ENCODE measurements around the gene NBEA. TPM values are rescaled to one million over a fixed set of nuclear protein-coding genes. Genes with fewer than 3 reads are reported as not detected.

NBEA gene
- total RNA-seq, 1 experiment from 2014 or later = 4.1 TPM

DNA sequence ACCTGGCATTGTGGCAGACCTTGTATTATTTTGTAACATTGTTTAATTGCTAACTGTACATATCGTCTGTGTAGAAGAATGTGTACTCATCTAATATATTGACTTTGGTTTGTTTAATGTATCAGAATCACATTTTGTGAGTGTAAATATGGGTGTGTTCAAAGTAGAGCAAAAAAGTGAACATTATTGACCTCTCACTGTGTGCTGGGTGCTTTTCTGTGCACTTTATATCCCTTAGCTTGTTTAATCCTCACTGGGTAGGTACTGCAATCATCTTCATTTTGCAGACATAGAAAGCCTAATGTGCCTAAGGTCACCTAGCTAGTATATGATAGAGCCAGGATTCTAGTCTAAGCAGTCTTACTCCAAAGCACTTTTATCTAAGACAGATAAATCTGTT is 289.4 kb downstream of the NBEA start:
- ChIA-PET RAD21 (ENCODE audit: low non-redundant PET in 1 of 2, low total read pairs in 2 of 2, uncharacterized antibody in 2 of 2, unreplicated experiment in 2 of 2) (no interaction called here), CTCF (no interaction called here), POLR2A (no interaction called here)
- no TSS peak for BruUV-seq (replicated peaks)
- Histone ChIP-seq H3K9ac (ENCODE audit: low read length) (no peak overlapping the region), H3K9me2 (ENCODE audit: insufficient read depth) (no peaks in the 10 kb centered on the region), H3K36me3 (ENCODE audit: control insufficient read depth in 1 of 2, insufficient read depth in 2 of 2, low read length in 2 of 2) (no peaks in the 10 kb centered on the region), H3K4me2 (ENCODE audit: low read length) (no peak overlapping the region), H4K20me1 (ENCODE audit: insufficient read depth) (no peaks in the 10 kb centered on the region), H3K27me3 (ENCODE audit: insufficient read depth, low read length) (no peaks in the 10 kb centered on the region), H3K9me3 (ENCODE audit: control insufficient read depth in 1 of 2, insufficient read depth in 1 of 2, low read depth in 1 of 2, low read length in 2 of 2) (no peaks in the 10 kb centered on the region), H3K27ac (ENCODE audit: low read depth, low read length) (no peak overlapping the region), H3K4me3 (replicated peaks in 1 of 2; ENCODE audit: low read depth in 1 of 2, low read length in 2 of 2) (no peak overlapping the region), H3K4me1 (ENCODE audit: control insufficient read depth in 1 of 2, insufficient read depth in 2 of 2, low read length in 2 of 2) (no peaks in the 10 kb centered on the region), H2AFZ (ENCODE audit: low read depth, low read length, poor library complexity, severe bottlenecking) (no peak overlapping the region), H3K79me2 (ENCODE audit: insufficient read depth, low read length) (no peaks in the 10 kb centered on the region)
- no peak for TF ChIP-seq RAD21 (IDR thresholded peaks at IDR 0.05; ENCODE audit: low read depth)
- no peak for TF ChIP-seq EZH2phosphoT487 (IDR thresholded peaks at IDR 0.05; ENCODE audit: borderline replicate concordance)
- no peak for TF ChIP-seq ZNF274 (IDR thresholded peaks at IDR 0.05; ENCODE audit: low read depth, low read length)
- TF ChIP-seq, protein P1, sequence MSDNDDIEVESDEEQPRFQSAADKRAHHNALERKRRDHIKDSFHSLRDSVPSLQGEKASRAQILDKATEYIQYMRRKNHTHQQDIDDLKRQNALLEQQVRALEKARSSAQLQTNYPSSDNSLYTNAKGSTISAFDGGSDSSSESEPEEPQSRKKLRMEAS (IDR thresholded peaks at IDR 0.05) = no peak
- intact Hi-C loops (cut with micrococcal nuclease) = no loop called here
- DNase-seq (ENCODE audit: low read depth, low spot score) (no peak), ATAC-seq (no peak)

DNA sequence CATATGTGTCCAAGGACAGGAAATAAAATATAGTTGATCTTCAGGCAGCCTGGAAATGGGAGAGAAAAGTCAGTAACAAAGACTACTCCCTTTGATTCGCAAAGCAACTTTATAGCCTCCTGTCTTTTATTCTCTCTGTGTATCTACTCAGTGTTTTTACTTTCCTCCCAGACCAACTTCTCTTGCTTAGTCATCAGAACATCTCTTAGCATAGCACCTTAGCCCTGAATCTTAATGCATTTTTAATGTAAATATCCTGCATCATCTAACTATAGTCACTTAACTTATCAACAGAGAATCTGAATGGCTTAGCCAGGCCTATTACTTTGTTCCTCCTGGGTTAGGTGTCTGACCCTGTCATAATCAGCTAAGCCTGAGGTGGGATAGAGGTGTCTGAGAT is 296.2 kb downstream of the NBEA start:
- Histone ChIP-seq H2AFZ (ENCODE audit: low read depth, low read length, poor library complexity, severe bottlenecking) (no peak overlapping the region), H3K4me3 (replicated peaks in 1 of 2; ENCODE audit: low read depth in 1 of 2, low read length in 2 of 2) (no peak overlapping the region), H3K4me2 (ENCODE audit: low read length) (no peak overlapping the region), H3K79me2 (ENCODE audit: insufficient read depth, low read length) (no peaks in the 10 kb centered on the region), H3K27ac (ENCODE audit: low read depth, low read length) (no peak overlapping the region), H3K36me3 (ENCODE audit: control insufficient read depth in 1 of 2, insufficient read depth in 2 of 2, low read length in 2 of 2) (no peaks in the 10 kb centered on the region), H3K9ac (ENCODE audit: low read length) (no peak overlapping the region), H3K9me2 (ENCODE audit: insufficient read depth) (no peaks in the 10 kb centered on the region), H3K27me3 (ENCODE audit: insufficient read depth, low read length) (no peaks in the 10 kb centered on the region), H3K4me1 (ENCODE audit: control insufficient read depth in 1 of 2, insufficient read depth in 2 of 2, low read length in 2 of 2) (no peaks in the 10 kb centered on the region), H4K20me1 (ENCODE audit: insufficient read depth) (no peaks in the 10 kb centered on the region), H3K9me3 (ENCODE audit: control insufficient read depth in 1 of 2, insufficient read depth in 1 of 2, low read depth in 1 of 2, low read length in 2 of 2) (no peaks in the 10 kb centered on the region)
- CTCF ChIA-PET = no interaction called here
- no TSS peak for BruUV-seq (replicated peaks)
- no peak for DNase-seq (ENCODE audit: low read depth, low spot score)
- RAD21 ChIA-PET (ENCODE audit: low non-redundant PET in 1 of 2, low total read pairs in 2 of 2, uncharacterized antibody in 2 of 2, unreplicated experiment in 2 of 2) = interaction anchor here in 1 of 2 experiments (0.6 kb wide), 1 partner anchor 60 kb away, joined by 3 read pairs; no protein-coding TSS in a partner anchor
- POLR2A ChIA-PET = no interaction called here
- intact Hi-C loops (cut with micrococcal nuclease) = no loop called here
- ATAC-seq = no peak
- TF ChIP-seq ZFX (IDR thresholded peaks at IDR 0.05) = no peak
- TF ChIP-seq, protein P2, sequence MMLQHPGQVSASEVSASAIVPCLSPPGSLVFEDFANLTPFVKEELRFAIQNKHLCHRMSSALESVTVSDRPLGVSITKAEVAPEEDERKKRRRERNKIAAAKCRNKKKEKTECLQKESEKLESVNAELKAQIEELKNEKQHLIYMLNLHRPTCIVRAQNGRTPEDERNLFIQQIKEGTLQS (IDR thresholded peaks at IDR 0.05) = no peak
- TF ChIP-seq EGR1 (IDR thresholded peaks at IDR 0.05; ENCODE audit: low read depth) = no peak
- no peak for TF ChIP-seq SIN3A (IDR thresholded peaks at IDR 0.05; ENCODE audit: low read depth)
- no peak for TF ChIP-seq POLR2AphosphoS5 (IDR thresholded peaks at IDR 0.05; ENCODE audit: low read depth, low read length)
- TF ChIP-seq SRF (IDR thresholded peaks at IDR 0.05; ENCODE audit: low read depth) = no peak
- TF ChIP-seq, protein P3, sequence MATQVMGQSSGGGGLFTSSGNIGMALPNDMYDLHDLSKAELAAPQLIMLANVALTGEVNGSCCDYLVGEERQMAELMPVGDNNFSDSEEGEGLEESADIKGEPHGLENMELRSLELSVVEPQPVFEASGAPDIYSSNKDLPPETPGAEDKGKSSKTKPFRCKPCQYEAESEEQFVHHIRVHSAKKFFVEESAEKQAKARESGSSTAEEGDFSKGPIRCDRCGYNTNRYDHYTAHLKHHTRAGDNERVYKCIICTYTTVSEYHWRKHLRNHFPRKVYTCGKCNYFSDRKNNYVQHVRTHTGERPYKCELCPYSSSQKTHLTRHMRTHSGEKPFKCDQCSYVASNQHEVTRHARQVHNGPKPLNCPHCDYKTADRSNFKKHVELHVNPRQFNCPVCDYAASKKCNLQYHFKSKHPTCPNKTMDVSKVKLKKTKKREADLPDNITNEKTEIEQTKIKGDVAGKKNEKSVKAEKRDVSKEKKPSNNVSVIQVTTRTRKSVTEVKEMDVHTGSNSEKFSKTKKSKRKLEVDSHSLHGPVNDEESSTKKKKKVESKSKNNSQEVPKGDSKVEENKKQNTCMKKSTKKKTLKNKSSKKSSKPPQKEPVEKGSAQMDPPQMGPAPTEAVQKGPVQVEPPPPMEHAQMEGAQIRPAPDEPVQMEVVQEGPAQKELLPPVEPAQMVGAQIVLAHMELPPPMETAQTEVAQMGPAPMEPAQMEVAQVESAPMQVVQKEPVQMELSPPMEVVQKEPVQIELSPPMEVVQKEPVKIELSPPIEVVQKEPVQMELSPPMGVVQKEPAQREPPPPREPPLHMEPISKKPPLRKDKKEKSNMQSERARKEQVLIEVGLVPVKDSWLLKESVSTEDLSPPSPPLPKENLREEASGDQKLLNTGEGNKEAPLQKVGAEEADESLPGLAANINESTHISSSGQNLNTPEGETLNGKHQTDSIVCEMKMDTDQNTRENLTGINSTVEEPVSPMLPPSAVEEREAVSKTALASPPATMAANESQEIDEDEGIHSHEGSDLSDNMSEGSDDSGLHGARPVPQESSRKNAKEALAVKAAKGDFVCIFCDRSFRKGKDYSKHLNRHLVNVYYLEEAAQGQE (IDR thresholded peaks at IDR 0.05; ENCODE audit: low read depth) = no peak
- TF ChIP-seq YY1 (IDR thresholded peaks at IDR 0.05; ENCODE audit: extremely low read depth, insufficient replicate concordance, low read depth, low read length) = no peak
- no peak for TF ChIP-seq CBX3 (IDR thresholded peaks at IDR 0.05; ENCODE audit: low read depth)
- TF ChIP-seq, protein P1 (IDR thresholded peaks at IDR 0.05) = no peak
- TF ChIP-seq EZH2phosphoT487 (IDR thresholded peaks at IDR 0.05; ENCODE audit: borderline replicate concordance) = no peak
- TF ChIP-seq, protein P4, sequence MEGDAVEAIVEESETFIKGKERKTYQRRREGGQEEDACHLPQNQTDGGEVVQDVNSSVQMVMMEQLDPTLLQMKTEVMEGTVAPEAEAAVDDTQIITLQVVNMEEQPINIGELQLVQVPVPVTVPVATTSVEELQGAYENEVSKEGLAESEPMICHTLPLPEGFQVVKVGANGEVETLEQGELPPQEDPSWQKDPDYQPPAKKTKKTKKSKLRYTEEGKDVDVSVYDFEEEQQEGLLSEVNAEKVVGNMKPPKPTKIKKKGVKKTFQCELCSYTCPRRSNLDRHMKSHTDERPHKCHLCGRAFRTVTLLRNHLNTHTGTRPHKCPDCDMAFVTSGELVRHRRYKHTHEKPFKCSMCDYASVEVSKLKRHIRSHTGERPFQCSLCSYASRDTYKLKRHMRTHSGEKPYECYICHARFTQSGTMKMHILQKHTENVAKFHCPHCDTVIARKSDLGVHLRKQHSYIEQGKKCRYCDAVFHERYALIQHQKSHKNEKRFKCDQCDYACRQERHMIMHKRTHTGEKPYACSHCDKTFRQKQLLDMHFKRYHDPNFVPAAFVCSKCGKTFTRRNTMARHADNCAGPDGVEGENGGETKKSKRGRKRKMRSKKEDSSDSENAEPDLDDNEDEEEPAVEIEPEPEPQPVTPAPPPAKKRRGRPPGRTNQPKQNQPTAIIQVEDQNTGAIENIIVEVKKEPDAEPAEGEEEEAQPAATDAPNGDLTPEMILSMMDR (IDR thresholded peaks at IDR 0.05 in 2 of 3, conservative IDR thresholded peaks at IDR 0.05 in 1 of 3; ENCODE audit: borderline replicate concordance in 1 of 3, insufficient read depth in 1 of 3, low read depth in 2 of 3, low read length in 2 of 3) = no peak
- TF ChIP-seq TCF7L2 (IDR thresholded peaks at IDR 0.05; ENCODE audit: borderline replicate concordance, extremely low read depth, insufficient read depth, insufficient read length) = no peak
